IMR-90 (cell line): ENCODE measurements around the gene FNDC3A. TPM values are rescaled to one million over a fixed set of nuclear protein-coding genes. Genes with fewer than 3 reads are reported as not detected.

Experiments
- ATAC-seq: fragments of 200-7000 bp; cut with Tn5 transposase; 2 replicates; pipeline ENCODE4 v1.9.1; 2020; ENCODE audit warnings: low read depth, mild to moderate bottlenecking, moderate library complexity
- BruUV-seq: library from RNA; stranded (reverse); fragments of 400-500 nt; replicated peaks from 2 replicates; lab custom pipeline; 2021; lab: Mats Ljungman, UMichigan
- CTCF ChIA-PET: fragments of 300-600 bp; formaldehyde crosslinking; extraction: SDS; loops from one replicate; lab custom pipeline; 2021; ENCODE audit warnings: antibody characterized with exemption; lab: Yijun Ruan, JAX
- POLR2A ChIA-PET: fragments of 300-600 bp; sonication (Branson Sonifier 250); formaldehyde crosslinking; loops from one replicate; lab custom pipeline; 2022; ENCODE audit warnings: antibody characterized with exemption; ENCODE audit not compliant: unreplicated experiment; lab: Charles Lee
- DNase-seq: peaks from one replicate; pipeline ENCODE4 v3.0.0; 2013
- H2AFZ ChIP-seq: replicated peaks from 2 replicates; pipeline ENCODE3; 2013; ENCODE audit warnings: low read length, mild to moderate bottlenecking; ENCODE audit not compliant: poor library complexity
- H2AK5ac ChIP-seq: 2 replicates; pipeline ENCODE4 v1.6.1; 2013; ENCODE audit warnings: low read depth, low read length, inconsistent platforms
- H2AK9ac ChIP-seq: replicated peaks from 2 replicates; pipeline ENCODE3; 2013; ENCODE audit warnings: mild to moderate bottlenecking, low read depth, low read length, moderate library complexity; ENCODE audit not compliant: poor library complexity
- H2BK120ac ChIP-seq: 2 replicates; pipeline ENCODE4 v1.6.1; 2013; ENCODE audit warnings: low read depth, low read length, inconsistent platforms
- H2BK15ac ChIP-seq: 3 replicates; pipeline ENCODE4 v1.6.1; 2013; ENCODE audit warnings: low read depth, low read length, inconsistent platforms
- H2BK20ac ChIP-seq: 2 replicates; pipeline ENCODE4 v1.6.1; 2013; ENCODE audit warnings: low read depth, mild to moderate bottlenecking, inconsistent platforms, low read length, moderate library complexity
- H2BK5ac ChIP-seq: 2 replicates; pipeline ENCODE4 v1.6.1; 2013; ENCODE audit warnings: mild to moderate bottlenecking, low read depth, low read length, inconsistent platforms; ENCODE audit not compliant: poor library complexity, severe bottlenecking
- H3K14ac ChIP-seq: replicated peaks from 2 replicates; pipeline ENCODE4 v1.6.1; 2013; ENCODE audit warnings: low read depth, low read length, inconsistent platforms
- H3K18ac ChIP-seq: 2 replicates; pipeline ENCODE4 v1.6.1; 2013; ENCODE audit warnings: low read depth, low read length, control low read depth
- H3K23ac ChIP-seq: 2 replicates; pipeline ENCODE4 v1.6.1; 2013; ENCODE audit warnings: low read depth, low read length, inconsistent platforms
- H3K27ac ChIP-seq: 2 replicates; pipeline ENCODE4 v1.5.1; 2013; ENCODE audit warnings: mild to moderate bottlenecking, control low read depth, low read length; ENCODE audit not compliant: insufficient read depth
- H3K27me3 ChIP-seq: 2 replicates; pipeline ENCODE4 v1.6.1; 2013; ENCODE audit warnings: low read length; ENCODE audit not compliant: control insufficient read depth, insufficient read depth
- H3K36me3 ChIP-seq: 2 replicates; pipeline ENCODE4 v1.6.1; 2013; ENCODE audit warnings: low read length, mixed read lengths; ENCODE audit not compliant: control insufficient read depth, insufficient read depth
- H3K4ac ChIP-seq: 2 replicates; pipeline ENCODE4 v1.6.1; 2013; ENCODE audit warnings: low read depth, low read length, inconsistent platforms
- H3K4me1 ChIP-seq: 2 replicates; pipeline ENCODE4 v1.6.1; 2013; ENCODE audit warnings: low read length, mixed read lengths; ENCODE audit not compliant: control insufficient read depth, insufficient read depth
- H3K4me2 ChIP-seq: 2 replicates; pipeline ENCODE4 v1.6.1; 2013; ENCODE audit warnings: low read depth, mild to moderate bottlenecking, control low read depth, low read length, moderate library complexity
- H3K4me3 ChIP-seq: 2 replicates; pipeline ENCODE4 v1.5.1; 2013; ENCODE audit warnings: low read depth, mild to moderate bottlenecking, control low read depth, low read length, moderate library complexity; ENCODE audit not compliant: insufficient read depth
- H3K56ac ChIP-seq: 2 replicates; pipeline ENCODE4 v1.6.1; 2013; ENCODE audit warnings: low read length, inconsistent platforms; ENCODE audit not compliant: insufficient read depth; ENCODE audit errors: extremely low read depth
- H3K79me1 ChIP-seq, 2 experiments: 2 replicates each; pipeline ENCODE4 v1.6.1; 2013; ENCODE audit warnings: low read length in 2 of 2, inconsistent platforms in 1 of 2, low read depth in 1 of 2
- H3K9ac ChIP-seq: 2 replicates; pipeline ENCODE4 v1.6.1; 2013; ENCODE audit warnings: low read depth, low read length, control low read depth
- H3K9me1 ChIP-seq: 2 replicates; pipeline ENCODE4 v1.6.1; 2013; ENCODE audit warnings: low read length, inconsistent platforms; ENCODE audit not compliant: insufficient read depth
- H3K9me3 ChIP-seq: 2 replicates; pipeline ENCODE4 v1.6.1; 2013; ENCODE audit warnings: low read length; ENCODE audit not compliant: control insufficient read depth, insufficient read depth
- H4K20me1 ChIP-seq: 2 replicates; pipeline ENCODE4 v1.6.1; 2013; ENCODE audit warnings: low read length, inconsistent platforms; ENCODE audit not compliant: insufficient read depth
- H4K5ac ChIP-seq: 2 replicates; pipeline ENCODE4 v1.6.1; 2013; ENCODE audit warnings: mild to moderate bottlenecking, low read depth, low read length, control low read depth
- H4K8ac ChIP-seq, 2 experiments: 2 replicates each; pipeline ENCODE4 v1.6.1; 2013; ENCODE audit warnings: low read depth in 2 of 2, low read length in 2 of 2, control low read depth in 1 of 2, inconsistent platforms in 1 of 2
- H4K91ac ChIP-seq: 2 replicates; pipeline ENCODE4 v1.6.1; 2013; ENCODE audit warnings: low read depth, low read length, inconsistent platforms; ENCODE audit not compliant: insufficient read depth
- CEBPB ChIP-seq: IDR thresholded peaks from 2 replicates; pipeline ENCODE4 v1.6.1; 2012; ENCODE audit warnings: low read depth, low read length, improper control_type of control experiment
- CTCF ChIP-seq: conservative IDR thresholded peaks from 2 replicates; pipeline ENCODE4 v1.5.1; 2012; ENCODE audit warnings: mild to moderate bottlenecking, low read depth, low read length, improper control_type of control experiment
- FOS ChIP-seq: fragments of 150-350 bp; IDR thresholded peaks from 2 replicates; pipeline ENCODE4 v1.6.1; 2016; ENCODE audit warnings: low read depth, low read length
- RAD21 ChIP-seq: IDR thresholded peaks from 2 replicates; pipeline ENCODE4 v1.6.1; 2012; ENCODE audit warnings: low read length, improper control_type of control experiment
- SMC3 ChIP-seq: fragments of 150-350 bp; IDR thresholded peaks from 2 replicates; pipeline ENCODE4 v1.6.1; 2016; ENCODE audit warnings: low read depth, mild to moderate bottlenecking, antibody characterized with exemption, low read length, moderate library complexity
- WGBS, 2 experiments: methylation state at CpG; one replicate each; pipeline versions ENCODE4 v1.1.5 to v1.1.7; 2013; ENCODE audit warnings: missing lambda C conversion rate in 2 of 2; ENCODE audit not compliant: insufficient read length in 1 of 2; ENCODE audit errors: extremely low coverage in 2 of 2; 5-methylcytosine and 5-hydroxymethylcytosine counted together
- dilution Hi-C: fragments of 300-500 bp; cut with HindIII; formaldehyde crosslinking; loops from one replicate; pipeline ENCODE4 v1.14.3; 2018; ENCODE audit warnings: low sequenced_read_pairs; ENCODE audit not compliant: unreplicated experiment
- in situ Hi-C: fragments of 300-500 bp; cut with MboI; formaldehyde crosslinking; loops from 3 replicates; pipeline ENCODE4 v1.14.3; 2019; ENCODE audit warnings: low sequenced_read_pairs, inconsistent platforms, mixed read lengths
- intact Hi-C: fragments of 100-400 bp; cut with micrococcal nuclease; formaldehyde crosslinking; loops from 2 replicates; pipeline ENCODE4 v1.10.0; 2022
- polyA plus RNA-seq, 3 experiments: library from polyadenylated mRNA; depleted of rRNA; stranded (reverse); fragments of >200 nt; gene quantifications; 2 replicates each; pipeline ENCODE4 v1.2.3, GENCODE V29; 2012; ENCODE audit warnings: low replicate concordance in 1 of 3
- total RNA-seq: library from RNA; depleted of rRNA; stranded (reverse); fragments of >200 nt; gene quantifications from 2 replicates; pipeline ENCODE4 v1.2.3, GENCODE V29; 2012

FNDC3A gene
- total and polyA plus RNA-seq, 2 of the 4 experiments (the other 2 are of a cell fraction), result 29.2 to 60.4 TPM

GRCh38 chr13:49216334-49216733 lies 240.6 kb downstream of the FNDC3A start:
- DNase-seq (no peak), ATAC-seq (no peak)
- Histone ChIP-seq H3K27ac (no peak overlapping the region), H4K91ac (no peak overlapping the region), H4K8ac (no peak overlapping the region), H2AFZ (no peak overlapping the region), H3K4me1 (no peaks in the 10 kb centered on the region), H3K4me2 (no peak overlapping the region), H3K36me3 (peaks cover 7% of the 10 kb centered on the region), H3K9me3 (peaks cover 2% of the 10 kb centered on the region; the same call in 1 of the 2 replicates), H2AK5ac (no peak overlapping the region), H2BK120ac (no peak overlapping the region), H3K27me3 (peaks cover 44% of the 10 kb centered on the region), H3K9ac (no peak overlapping the region), H3K23ac (no peak overlapping the region), H2BK5ac (no peak overlapping the region), H3K18ac (no peak overlapping the region), H2BK20ac (no peak overlapping the region), H3K79me1 (no peaks in the 10 kb centered on the region), H4K5ac (no peak overlapping the region), H3K14ac (no peak overlapping the region), H3K56ac (no peak overlapping the region), H4K20me1 (0 out of 2 replicates have a peak, but pooled peaks cover 3% of the 10 kb centered on the region), H3K9me1 (no peaks in the 10 kb centered on the region), H3K4ac (no peak overlapping the region), H2BK15ac (no peak overlapping the region), H2AK9ac (no peak overlapping the region), H3K4me3 (no peak overlapping the region)
- TF ChIP-seq SMC3 (no peak), CTCF (no peak), CEBPB (no peak), FOS (no peak), RAD21 (no peak)
- no TSS peak for BruUV-seq
- ChIA-PET POLR2A (no interaction called here), CTCF (no interaction called here)
- intact Hi-C loops, result no loop called here
- no CpG with 5 or more reads among the region's 6 CpGs for WGBS, 2 experiments
- in situ Hi-C loops, result no loop called here
- dilution Hi-C loops, result no loop called here
